Measurements from ENCODE around the gene BHLHE40. TPM values are rescaled to one million over a fixed set of nuclear protein-coding genes. Genes with fewer than 3 reads are reported as not detected.

The BHLHE40 gene
- total and polyA plus RNA-seq, 2 of the 8 experiments (the other 6 are each of a cell fraction or from before 2014, with no cell fraction given) = 1.5 to 2.2 TPM

- TF ChIP-seq EGR1 (IDR thresholded peaks at IDR 0.05; ENCODE audit: borderline replicate concordance, low read depth, low read length) (no peak), FOSL1 (IDR thresholded peaks at IDR 0.05; ENCODE audit: insufficient read depth, low read depth, low read length) (no peak), SIRT6 (IDR thresholded peaks at IDR 0.05; ENCODE audit: low read length) (no peak), EP300 (IDR thresholded peaks at IDR 0.05; ENCODE audit: borderline replicate concordance in 1 of 2, low read depth in 2 of 2, low read length in 2 of 2) (no peak), CTCF (IDR thresholded peaks at IDR 0.05; ENCODE audit: control extremely low read depth in 1 of 3, insufficient read depth in 1 of 3, low read depth in 1 of 3, low read length in 3 of 3) (no peak), SIN3A (conservative IDR thresholded peaks at IDR 0.05 in 1 of 2, IDR thresholded peaks at IDR 0.05 in 1 of 2; ENCODE audit: low read depth in 1 of 2, low read length in 2 of 2) (no peak)
Observed at GRCh38 chr3:4953119-4953518, 26.1 kb upstream of the BHLHE40 start (continued).
